ENCODE measurements around the gene RFPL1.

GRCh38 chr22:29451863-29452262, 13.5 kb downstream of the RFPL1 start:
- no peak for TF ChIP-seq CTCF (conservative IDR thresholded peaks at IDR 0.05; ENCODE audit: low read length)
- no peak for TF ChIP-seq EZH2phosphoT487 (IDR thresholded peaks at IDR 0.05; ENCODE audit: borderline replicate concordance)
